ENCODE measurements around the gene RAD51B.

The RAD51B gene

DNA sequence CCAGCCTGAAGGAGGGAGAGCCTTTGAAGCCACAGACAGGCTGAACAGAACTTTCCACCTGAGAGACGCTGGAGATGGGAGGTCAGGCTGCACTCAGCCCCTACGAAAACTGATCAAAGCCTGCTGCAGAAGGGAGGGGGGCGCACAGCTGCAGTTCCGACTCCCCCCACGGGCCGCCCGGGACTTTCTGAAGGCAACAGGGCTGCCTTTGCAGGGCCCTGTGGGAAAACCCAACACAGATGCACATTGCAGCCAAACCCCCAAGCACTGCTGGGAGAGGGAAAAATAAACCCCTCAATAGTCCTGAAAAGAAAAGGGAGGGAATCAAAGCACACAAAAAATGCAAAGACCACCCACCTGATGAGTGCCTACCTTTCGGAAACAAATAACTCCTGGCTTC is 682.7 kb downstream of the RAD51B start:
- no peaks in the 10 kb centered on the region for H3K36me3 Mint-ChIP-seq (ENCODE audit: low read depth)
- no peak overlapping the region for H3K4me3 Mint-ChIP-seq
- TF ChIP-seq, protein P1, sequence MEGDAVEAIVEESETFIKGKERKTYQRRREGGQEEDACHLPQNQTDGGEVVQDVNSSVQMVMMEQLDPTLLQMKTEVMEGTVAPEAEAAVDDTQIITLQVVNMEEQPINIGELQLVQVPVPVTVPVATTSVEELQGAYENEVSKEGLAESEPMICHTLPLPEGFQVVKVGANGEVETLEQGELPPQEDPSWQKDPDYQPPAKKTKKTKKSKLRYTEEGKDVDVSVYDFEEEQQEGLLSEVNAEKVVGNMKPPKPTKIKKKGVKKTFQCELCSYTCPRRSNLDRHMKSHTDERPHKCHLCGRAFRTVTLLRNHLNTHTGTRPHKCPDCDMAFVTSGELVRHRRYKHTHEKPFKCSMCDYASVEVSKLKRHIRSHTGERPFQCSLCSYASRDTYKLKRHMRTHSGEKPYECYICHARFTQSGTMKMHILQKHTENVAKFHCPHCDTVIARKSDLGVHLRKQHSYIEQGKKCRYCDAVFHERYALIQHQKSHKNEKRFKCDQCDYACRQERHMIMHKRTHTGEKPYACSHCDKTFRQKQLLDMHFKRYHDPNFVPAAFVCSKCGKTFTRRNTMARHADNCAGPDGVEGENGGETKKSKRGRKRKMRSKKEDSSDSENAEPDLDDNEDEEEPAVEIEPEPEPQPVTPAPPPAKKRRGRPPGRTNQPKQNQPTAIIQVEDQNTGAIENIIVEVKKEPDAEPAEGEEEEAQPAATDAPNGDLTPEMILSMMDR (IDR thresholded peaks at IDR 0.05; ENCODE audit: unreplicated experiment in 3 of 3), result no peak
- no peaks in the 10 kb centered on the region for H3K9me3 Mint-ChIP-seq
- peak overlapping the region; percentile 90 to 97 (median 92) for H3K27ac Mint-ChIP-seq
- H3K27me3 Mint-ChIP-seq (ENCODE audit: low read depth), result peaks cover 3% of the 10 kb centered on the region
- peaks cover 85% of the 10 kb centered on the region for H3K4me1 Mint-ChIP-seq

DNA sequence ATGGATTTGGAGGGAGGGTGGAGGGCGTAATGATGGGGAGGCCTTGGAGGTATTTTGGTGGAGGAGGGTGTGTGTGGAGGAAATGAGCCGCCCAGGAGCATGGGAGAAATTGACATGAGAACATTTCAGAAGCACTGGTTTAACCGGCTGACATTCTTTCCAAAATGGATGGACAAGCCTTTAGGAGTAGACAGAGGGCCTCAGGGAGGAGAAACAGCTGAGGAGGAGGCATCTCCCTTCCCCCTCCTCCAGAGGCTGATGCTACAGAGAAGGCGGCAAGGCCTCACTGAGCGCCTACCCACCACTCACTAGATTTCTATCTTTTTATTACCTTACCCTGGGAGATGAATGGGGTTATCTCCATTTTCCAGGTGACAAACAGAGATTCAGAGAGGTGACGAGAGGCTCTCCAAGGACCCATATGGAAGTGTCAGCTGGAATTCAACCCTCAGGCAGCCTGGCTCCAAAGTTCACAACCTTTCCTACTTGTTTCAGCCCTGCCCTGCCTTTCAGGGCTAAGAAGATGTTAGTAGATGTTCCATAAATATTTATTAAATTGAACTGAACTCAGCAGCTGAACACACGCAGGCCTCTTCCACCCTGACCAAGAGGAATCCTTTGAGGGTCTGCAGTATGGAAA is 683.7 kb downstream of the RAD51B start:
- TF ChIP-seq, protein P1 (IDR thresholded peaks at IDR 0.05; ENCODE audit: unreplicated experiment in 3 of 3), result no peak
- peak overlapping the region; percentile 90 to 97 (median 95) for H3K27ac Mint-ChIP-seq
- peaks cover 82% of the 10 kb centered on the region for H3K4me1 Mint-ChIP-seq
- H3K4me3 Mint-ChIP-seq, result no peak overlapping the region
- no peaks in the 10 kb centered on the region for H3K36me3 Mint-ChIP-seq (ENCODE audit: low read depth)
- H3K27me3 Mint-ChIP-seq (ENCODE audit: low read depth), result peaks cover 3% of the 10 kb centered on the region
- H3K9me3 Mint-ChIP-seq, result no peaks in the 10 kb centered on the region

DNA sequence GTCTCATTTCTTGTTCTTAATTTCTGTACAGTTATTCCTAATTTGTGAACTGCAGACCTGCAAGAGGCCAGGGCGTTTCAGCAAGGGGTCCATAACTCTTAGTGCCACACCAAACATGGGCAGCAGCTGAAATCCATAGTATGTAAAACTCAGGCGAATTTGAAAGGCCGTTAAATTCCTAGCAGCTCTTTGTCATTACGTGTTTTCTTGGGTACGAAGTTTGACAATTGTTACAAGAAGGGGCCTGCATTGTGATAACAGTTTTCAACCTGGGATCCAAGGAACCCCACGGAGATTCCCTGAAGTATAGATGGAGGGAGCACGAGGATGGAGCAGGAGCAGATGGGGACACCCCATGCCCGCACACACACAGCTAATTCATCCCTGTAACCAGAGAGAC is 685.3 kb downstream of the RAD51B start:
- peaks cover 3% of the 10 kb centered on the region for H3K27me3 Mint-ChIP-seq (ENCODE audit: low read depth)
- TF ChIP-seq, protein P1 (IDR thresholded peaks at IDR 0.05; ENCODE audit: unreplicated experiment in 3 of 3), result no peak
- peak overlapping the region; percentile 65 to 97 (median 92) for H3K27ac Mint-ChIP-seq
- no peaks in the 10 kb centered on the region for H3K9me3 Mint-ChIP-seq
- no peak overlapping the region for H3K4me3 Mint-ChIP-seq
- H3K4me1 Mint-ChIP-seq, result peaks cover 80% of the 10 kb centered on the region
- no peaks in the 10 kb centered on the region for H3K36me3 Mint-ChIP-seq (ENCODE audit: low read depth)

DNA sequence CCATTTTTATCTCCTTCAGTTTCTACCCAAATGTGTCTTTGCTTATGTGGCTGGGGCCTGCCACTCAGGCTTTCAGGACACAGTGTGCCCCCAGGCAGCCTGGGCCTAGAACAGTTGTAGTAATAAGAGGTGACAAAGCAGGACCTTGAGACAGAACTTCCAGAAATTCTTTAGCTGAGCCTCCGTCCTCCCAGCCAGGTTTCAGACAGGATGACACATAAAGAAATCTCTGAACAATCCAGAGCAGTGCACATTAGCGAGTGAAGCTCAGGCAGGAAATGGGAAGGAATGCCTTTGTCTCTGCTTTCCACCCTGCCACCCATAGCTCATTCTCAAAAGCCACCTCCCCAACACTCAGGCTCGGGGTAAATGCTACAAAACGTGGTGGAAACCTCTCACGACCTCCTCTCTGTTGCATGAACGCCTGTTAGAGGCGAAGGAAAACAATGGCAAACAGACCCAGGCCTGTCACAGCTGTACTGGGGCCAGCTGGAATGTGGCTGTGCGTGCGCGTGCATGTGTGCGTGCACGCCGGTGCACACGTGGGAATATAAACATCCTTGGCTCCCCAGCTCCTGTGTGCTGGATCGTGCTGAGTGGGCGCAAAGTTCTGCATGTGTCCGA is 686.6 kb downstream of the RAD51B start:
- H3K9me3 Mint-ChIP-seq, result no peaks in the 10 kb centered on the region
- peaks cover 3% of the 10 kb centered on the region for H3K27me3 Mint-ChIP-seq (ENCODE audit: low read depth)
- peak overlapping the region; percentile 90 to 97 (median 97) for H3K27ac Mint-ChIP-seq
- TF ChIP-seq, protein P1 (IDR thresholded peaks at IDR 0.05; ENCODE audit: unreplicated experiment in 3 of 3), result no peak
- H3K4me3 Mint-ChIP-seq, result no peak overlapping the region
- peaks cover 82% of the 10 kb centered on the region for H3K4me1 Mint-ChIP-seq
- H3K36me3 Mint-ChIP-seq (ENCODE audit: low read depth), result no peaks in the 10 kb centered on the region

DNA sequence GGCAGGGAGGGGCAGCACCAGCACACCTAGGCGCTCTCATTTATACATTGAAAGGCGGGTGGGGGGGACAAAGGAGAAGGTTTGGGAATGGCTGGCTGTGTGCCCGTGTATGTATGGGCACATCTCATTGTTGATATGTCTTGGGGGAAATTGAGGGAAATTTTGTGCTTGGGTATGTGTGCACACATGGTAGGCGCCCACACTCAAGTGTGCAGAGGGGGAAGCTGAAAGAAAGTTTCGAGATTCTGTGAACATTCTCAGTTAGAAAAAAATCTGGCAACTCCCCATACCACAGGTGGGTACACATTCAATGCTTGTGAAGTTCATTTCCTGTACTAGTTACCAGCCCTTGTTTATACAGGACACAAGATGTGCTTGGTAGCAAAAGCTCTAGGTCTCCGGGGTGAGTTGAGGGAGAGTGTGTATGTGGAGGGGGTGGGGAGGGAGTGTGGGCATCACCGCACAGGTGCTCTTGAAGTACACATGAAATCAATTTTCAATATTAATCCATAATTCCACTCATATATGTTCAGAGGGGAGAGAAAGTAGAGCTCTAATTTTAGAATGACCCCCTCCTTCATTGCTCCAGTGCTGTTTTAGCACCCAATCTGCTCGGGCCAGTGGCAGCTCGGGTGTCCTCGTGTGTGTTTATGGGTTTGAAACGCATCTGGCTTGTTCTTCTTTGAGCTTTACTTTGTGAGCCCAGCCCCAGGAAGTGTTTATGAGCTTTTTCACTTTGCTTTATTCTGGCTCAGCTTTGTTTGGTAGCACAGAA is 687.3 kb downstream of the RAD51B start:
- H3K27ac Mint-ChIP-seq, result peak overlapping the region; percentile 90 to 97 (median 97)
- peaks cover 86% of the 10 kb centered on the region for H3K4me1 Mint-ChIP-seq
- no peaks in the 10 kb centered on the region for H3K9me3 Mint-ChIP-seq
- TF ChIP-seq, protein P1 (IDR thresholded peaks at IDR 0.05; ENCODE audit: unreplicated experiment in 3 of 3), result no peak
- H3K4me3 Mint-ChIP-seq, result no peak overlapping the region
- H3K36me3 Mint-ChIP-seq (ENCODE audit: low read depth), result no peaks in the 10 kb centered on the region
- H3K27me3 Mint-ChIP-seq (ENCODE audit: low read depth), result peaks cover 3% of the 10 kb centered on the region

Measured in nephron (organoid).